OCI-LY3 (cell line): ENCODE results near the gene COL20A1.

Experiments
- H2AFZ ChIP-seq: fragments of 200-600, 300-600 bp; shearing (Covaris generic); 2 replicates; pipeline ENCODE4 v1.6.0; 2014; ENCODE audit warnings: antibody characterized with exemption, low read depth, low read length
- H3K27ac ChIP-seq: fragments of 200-600, 300-600 bp; sonication (generic); 2 replicates; pipeline ENCODE4 v1.5.1; 2014; ENCODE audit warnings: mild to moderate bottlenecking, low read length, moderate library complexity, mixed read lengths
- H3K27me3 ChIP-seq: fragments of 200-600, 300-600 bp; sonication (generic); 2 replicates; pipeline ENCODE4 v1.6.1; 2014; ENCODE audit warnings: low read depth, low read length, mixed read lengths
- H3K36me3 ChIP-seq: fragments of 200-600, 300-600 bp; sonication (generic); replicated peaks from 2 replicates; pipeline ENCODE3; 2014; ENCODE audit warnings: low read depth, low read length, mixed read lengths
- H3K4me1 ChIP-seq: fragments of 300-600, 200-600 bp; sonication (generic); 2 replicates; pipeline ENCODE4 v1.6.1; 2014; ENCODE audit warnings: low read length, mixed read lengths
- H3K4me2 ChIP-seq: fragments of 200-600, 300-600 bp; sonication (generic); 2 replicates; pipeline ENCODE4 v1.6.1; 2014; ENCODE audit warnings: low read length, mixed read lengths
- H3K4me3 ChIP-seq: fragments of 300-600, 200-600 bp; sonication (generic); 2 replicates; pipeline ENCODE4 v1.5.1; 2014; ENCODE audit warnings: antibody characterized with exemption, mild to moderate bottlenecking, low read length, moderate library complexity
- H3K79me2 ChIP-seq: fragments of 300-600, 200-600 bp; shearing (Covaris generic); 2 replicates; pipeline ENCODE4 v1.6.1; 2014; ENCODE audit warnings: mild to moderate bottlenecking, low read length, mixed read lengths
- H3K9ac ChIP-seq: fragments of 300-600, 200-600 bp; shearing (Covaris generic); 2 replicates; pipeline ENCODE4 v1.6.0; 2014; ENCODE audit warnings: mild to moderate bottlenecking, low read length, moderate library complexity
- H3K9me3 ChIP-seq: fragments of 200-600, 300-600 bp; shearing (Covaris generic); 2 replicates; pipeline ENCODE4 v1.6.1; 2014; ENCODE audit warnings: low read length, mixed read lengths; ENCODE audit not compliant: insufficient read depth
- H4K20me1 ChIP-seq: fragments of 200-600, 300-600 bp; sonication (generic); 2 replicates; pipeline ENCODE4 v1.6.1; 2016; ENCODE audit warnings: low read length, mixed read lengths; ENCODE audit not compliant: insufficient read depth
- CTCF ChIP-seq: fragments of 200-600, 300-600 bp; sonication (generic); IDR thresholded peaks from 2 replicates; pipeline ENCODE4 v1.5.1; 2014; ENCODE audit warnings: antibody characterized with exemption, low read length, low read depth
- EZH2phosphoT487 ChIP-seq: fragments of 200-600 bp; shearing (Covaris generic); IDR thresholded peaks from 2 replicates; pipeline ENCODE4 v1.6.1; 2018; ENCODE audit warnings: antibody characterized with exemption, mixed run types, low read depth

Gene COL20A1

GRCh38 chr20:63310265-63310991 lies 17.4 kb downstream of the COL20A1 start:
- Histone ChIP-seq H3K9me3 (no peaks in the 10 kb centered on the region), H4K20me1 (no peaks in the 10 kb centered on the region), H2AFZ (no peak overlapping the region), H3K9ac (no peak overlapping the region), H3K4me3 (no peak overlapping the region), H3K4me1 (no peaks in the 10 kb centered on the region), H3K4me2 (no peak overlapping the region), H3K36me3 (no peaks in the 10 kb centered on the region), H3K27ac (no peak overlapping the region), H3K27me3 (no peaks in the 10 kb centered on the region), H3K79me2 (no peaks in the 10 kb centered on the region)
- TF ChIP-seq CTCF (no peak), EZH2phosphoT487 (no peak)

GRCh38 chr20:63311186-63311832 lies 18.3 kb downstream of the COL20A1 start:
- H3K36me3 ChIP-seq, result no peaks in the 10 kb centered on the region
- H4K20me1 ChIP-seq, result no peaks in the 10 kb centered on the region
- no peaks in the 10 kb centered on the region for H3K9me3 ChIP-seq
- H3K4me3 ChIP-seq, result no peak overlapping the region
- H3K27me3 ChIP-seq, result no peaks in the 10 kb centered on the region
- no peak overlapping the region for H3K9ac ChIP-seq
- no peaks in the 10 kb centered on the region for H3K79me2 ChIP-seq
- H3K4me1 ChIP-seq, result no peaks in the 10 kb centered on the region
- H3K27ac ChIP-seq, result no peak overlapping the region
- TF ChIP-seq CTCF, result no peak
- H3K4me2 ChIP-seq, result no peak overlapping the region
- no peak overlapping the region for H2AFZ ChIP-seq

GRCh38 chr20:63311833-63312243 lies 18.9 kb downstream of the COL20A1 start:
- Histone ChIP-seq H3K27ac (no peak overlapping the region), H3K79me2 (no peaks in the 10 kb centered on the region), H3K36me3 (no peaks in the 10 kb centered on the region), H2AFZ (no peak overlapping the region), H3K4me1 (no peaks in the 10 kb centered on the region), H3K4me3 (no peak overlapping the region), H3K4me2 (no peak overlapping the region), H4K20me1 (no peaks in the 10 kb centered on the region), H3K27me3 (no peaks in the 10 kb centered on the region), H3K9me3 (no peaks in the 10 kb centered on the region), H3K9ac (no peak overlapping the region)
- TF ChIP-seq EZH2phosphoT487 (no peak), CTCF (no peak)

- Histone ChIP-seq H3K27ac (no peak overlapping the region), H3K36me3 (no peaks in the 10 kb centered on the region), H3K4me1 (no peaks in the 10 kb centered on the region), H3K4me3 (no peak overlapping the region), H3K9ac (no peak overlapping the region), H4K20me1 (no peaks in the 10 kb centered on the region), H2AFZ (no peak overlapping the region), H3K9me3 (no peaks in the 10 kb centered on the region), H3K4me2 (no peak overlapping the region), H3K79me2 (no peaks in the 10 kb centered on the region), H3K27me3 (no peaks in the 10 kb centered on the region)
- no peak for TF ChIP-seq EZH2phosphoT487
- no peak for TF ChIP-seq CTCF
These were observed 19.3 kb downstream of the COL20A1 start for GRCh38 chr20:63312273-63312672.
